Stimulated activated naive CD8-positive, alpha-beta T cell treated with anti-CD3 and anti-CD28 coated beads, Interleukin-15, Interleukin-2, amounts not matched to agents 100 U/mL and 50 U/mL, for 24 hours (primary cell): ENCODE data around the gene NOL4.

Experiments
- ATAC-seq: fragments of 150-1000 bp; cut with Tn5 transposase; one replicate; pipeline ENCODE4 v1.10.0; 2021
- DNase-seq: peaks from one replicate; pipeline ENCODE4 v3.0.0; 2021

NOL4 gene

DNA sequence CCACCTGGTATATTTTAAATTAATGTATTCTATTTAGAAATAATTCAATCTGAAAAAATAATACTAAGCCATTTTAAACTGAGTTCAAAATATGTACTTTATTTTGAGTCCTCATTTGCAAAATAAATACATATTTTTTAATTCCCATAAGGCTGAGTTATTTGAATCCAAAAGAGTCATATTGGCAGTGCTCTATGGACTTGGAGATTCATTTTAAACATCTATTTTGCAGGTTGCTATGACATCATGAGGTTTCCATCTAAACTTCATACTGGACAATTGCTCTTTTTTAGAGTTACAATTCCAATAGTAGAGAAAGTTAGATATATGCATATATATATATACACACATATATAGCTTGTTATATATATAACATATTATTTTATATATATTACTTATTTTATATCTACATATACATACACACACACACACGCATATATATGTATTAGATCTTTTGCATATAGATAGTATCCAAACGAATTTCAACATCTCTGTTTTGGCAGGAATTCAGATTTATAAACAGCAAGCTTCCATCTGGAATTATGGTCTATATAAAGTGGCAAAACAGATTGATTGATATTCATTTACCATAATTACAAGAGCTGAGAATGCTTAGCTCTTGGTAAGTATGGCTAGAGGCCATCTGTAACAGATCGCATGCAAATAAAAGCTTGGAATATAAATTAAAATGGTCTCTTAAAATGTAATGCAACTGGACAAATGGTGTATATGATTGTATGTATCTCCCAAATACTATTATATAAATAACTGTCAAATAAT is 34.9 kb downstream of the NOL4 start:
- ATAC-seq = no peak
- no peak for DNase-seq
